Nephron progenitor cell (in vitro differentiated cells): ENCODE results near the gene VIM.
A peak's percentile ranks its signal among the peaks of the same experiment; 100 is the strongest.

ENCODE experiments used
- DNase-seq: peaks from one replicate; pipeline ENCODE4 v3.0.0; 2021
- H3K27ac Mint-ChIP-seq: 2 replicates; pipeline ENCODE4 v1.8.0; 2021; ENCODE audit warnings: mild to moderate bottlenecking, moderate library complexity, mixed read lengths
- H3K27me3 Mint-ChIP-seq: 2 replicates; pipeline ENCODE4 v1.8.0; 2021; ENCODE audit warnings: mild to moderate bottlenecking, low read depth, mixed read lengths; ENCODE audit not compliant: poor library complexity
- H3K36me3 Mint-ChIP-seq: 2 replicates; pipeline ENCODE4 v1.8.0; 2021; ENCODE audit warnings: low read depth, mixed read lengths
- H3K4me1 Mint-ChIP-seq: 2 replicates; pipeline ENCODE4 v1.8.0; 2021; ENCODE audit warnings: mixed read lengths
- H3K4me3 Mint-ChIP-seq: 2 replicates; pipeline ENCODE4 v1.8.0; 2021; ENCODE audit warnings: mild to moderate bottlenecking, moderate library complexity, mixed read lengths
- H3K9me3 Mint-ChIP-seq: 2 replicates; pipeline ENCODE4 v1.8.0; 2021; ENCODE audit warnings: mild to moderate bottlenecking, moderate library complexity, mixed read lengths
- CTCF ChIP-seq: fragments of 200-600 bp; sonication (generic); IDR thresholded peaks from 2 replicates; pipeline ENCODE4 v1.5.0; 2021; ENCODE audit warnings: antibody characterized with exemption

Gene VIM

GRCh38 chr10:17199351-17199804 lies 28.7 kb upstream of the VIM start:
- Mint-ChIP-seq H3K9me3 (peaks cover 24% of the 10 kb centered on the region), H3K27ac (peak overlapping the region; percentile 97), H3K27me3 (no peaks in the 10 kb centered on the region), H3K4me3 (peak overlapping the region; percentile 91), H3K36me3 (peaks cover 24% of the 10 kb centered on the region), H3K4me1 (peaks cover 52% of the 10 kb centered on the region)
- TF ChIP-seq CTCF, result no peak
- DNase-seq, result no peak

- H3K4me1 Mint-ChIP-seq, result peaks cover 54% of the 10 kb centered on the region
- DNase-seq, result no peak
- H3K4me3 Mint-ChIP-seq, result peak overlapping the region; percentile 91
- no peak for TF ChIP-seq CTCF
- no peaks in the 10 kb centered on the region for H3K27me3 Mint-ChIP-seq
- peaks cover 20% of the 10 kb centered on the region for H3K9me3 Mint-ChIP-seq
- H3K27ac Mint-ChIP-seq, result peak overlapping the region; percentile 99
- H3K36me3 Mint-ChIP-seq, result peaks cover 23% of the 10 kb centered on the region
Measured at GRCh38 chr10:17200001-17200911, 27.8 kb upstream of the VIM start.

- Mint-ChIP-seq H3K36me3 (peaks cover 19% of the 10 kb centered on the region), H3K4me3 (peak within 1 kb of the TSS; percentile 91), H3K4me1 (peaks cover 54% of the 10 kb centered on the region), H3K9me3 (peaks cover 16% of the 10 kb centered on the region), H3K27ac (peak within 1 kb of the TSS; percentile 99), H3K27me3 (no peaks in the 10 kb centered on the region)
- TF ChIP-seq CTCF, result no peak
- DNase-seq, result peak; percentile 89
Measured at GRCh38 chr10:17200912-17201793, 26.9 kb upstream of the VIM start, which contains the start of gene TRDMT1. Gene TRDMT1, minus strand, starts transcription at chr10:17201672. Its CDS starts 38 bp downstream, at chr10:17201634.

GRCh38 chr10:17201794-17202116 lies 26.3 kb upstream of the VIM start:
- no peak for TF ChIP-seq CTCF
- Mint-ChIP-seq H3K4me1 (peaks cover 60% of the 10 kb centered on the region), H3K36me3 (peaks cover 13% of the 10 kb centered on the region), H3K27me3 (no peaks in the 10 kb centered on the region), H3K9me3 (peaks cover 16% of the 10 kb centered on the region), H3K27ac (peak overlapping the region; percentile 99), H3K4me3 (peak overlapping the region; percentile 91)
- no peak for DNase-seq

GRCh38 chr10:17202506-17202905 lies 25.5 kb upstream of the VIM start:
- H3K27me3 Mint-ChIP-seq, result no peaks in the 10 kb centered on the region
- peaks cover 12% of the 10 kb centered on the region for H3K9me3 Mint-ChIP-seq
- peak overlapping the region; percentile 99 for H3K27ac Mint-ChIP-seq
- H3K4me1 Mint-ChIP-seq, result peaks cover 63% of the 10 kb centered on the region
- TF ChIP-seq CTCF, result no peak
- no peak overlapping the region for H3K4me3 Mint-ChIP-seq
- H3K36me3 Mint-ChIP-seq, result peaks cover 8% of the 10 kb centered on the region
- DNase-seq, result no peak
